Body of pancreas (tissue), 4 donors: ENCODE data around the gene COL9A3. TPM values are rescaled to one million over a fixed set of nuclear protein-coding genes. Genes with fewer than 3 reads are reported as not detected.

ENCODE experiments used
- ATAC-seq: fragments of 150-250 bp; one replicate; pipeline ENCODE4 v1.9.1; 2016
- DNase-seq, 4 donors: peaks; one replicate each; pipeline ENCODE4 v3.0.0-alpha.2; 2019
- H3K27ac ChIP-seq, 4 donors: fragments of 200-600 bp; sonication (generic); 1 replicate in 3 of 4; 2 replicates in 1 of 4; pipeline versions ENCODE4 v1.5.1 to v1.6.1; 2016 to 2019; ENCODE audit warnings: mild to moderate bottlenecking in 1 of 4, mixed read lengths in 1 of 4, moderate library complexity in 1 of 4
- H3K27me3 ChIP-seq, 2 donors: fragments of 200-600 bp; sonication (generic); one replicate each; pipeline ENCODE4 v1.6.0; 2016; ENCODE audit warnings: mild to moderate bottlenecking in 1 of 2
- H3K36me3 ChIP-seq, 2 donors: fragments of 200-600 bp; sonication (generic); replicated peaks in 1 of 2; 2 replicates each; pipeline ENCODE4 v1.5.1; 2016; ENCODE audit warnings: low read depth in 2 of 2; ENCODE audit not compliant: insufficient read depth in 1 of 2
- H3K4me1 ChIP-seq: fragments of 200-600 bp; sonication (generic); one replicate; pipeline ENCODE4 v1.6.0; 2016
- H3K4me3 ChIP-seq, 2 donors: fragments of 200-600 bp; sonication (generic); 1 replicate in 1 of 2; 2 replicates in 1 of 2; pipeline ENCODE4 v1.5.1; 2016 to 2019
- H3K9me3 ChIP-seq, 3 donors: fragments of 200-600 bp; sonication (generic); 1 replicate in 2 of 3; 2 replicates in 1 of 3; pipeline ENCODE4 v1.5.1; 2016
- CTCF ChIP-seq, 7 experiments: fragments of 450-650 bp in 4 of 7; fragments of 200-600 bp in 3 of 7; sonication (generic) in 3 of 7; IDR thresholded peaks; one replicate each; pipeline ENCODE4 v1.5.1; 2016 to 2019; ENCODE audit warnings: antibody characterized with exemption in 7 of 7
- POLR2A ChIP-seq, 3 donors: fragments of 450-650 bp; IDR thresholded peaks; one replicate each; pipeline ENCODE4 v1.6.1; 2016; ENCODE audit warnings: antibody characterized with exemption in 3 of 3, mild to moderate bottlenecking in 2 of 3
- whole genome bisulfite sequencing, 2 donors: methylation state at CpG; one replicate each; pipeline ENCODE4 v1.1.5; 2017; 5-methylcytosine and 5-hydroxymethylcytosine counted together
- intact Hi-C: fragments of 100-400 bp; cut with DNase I; formaldehyde crosslinking; loops from one replicate; pipeline ENCODE4 v1.15.1; 2023
- total RNA-seq, 2 donors: library from RNA; depleted of rRNA; stranded (reverse); fragments of >200 nt; gene quantifications; one replicate each; pipeline ENCODE4 v1.1.0, GENCODE V29; 2016

COL9A3 gene
- total RNA-seq, 2 donors from 2014 or later = 25.2 to 69.5 TPM

- 84 to 89% methylated on average over 13 to 17 of the region's 20 CpGs for WGBS, 2 donors
- peaks cover 66% of the 10 kb centered on the region for H3K4me1 ChIP-seq
- TF ChIP-seq POLR2A (IDR thresholded peaks at IDR 0.05) (no peak), CTCF (IDR thresholded peaks at IDR 0.05) (no peak)
- no peak for ATAC-seq
- H3K9me3 ChIP-seq = no peaks in the 10 kb centered on the region
- peak overlapping the region in 2 of 4 donors; percentile 84 to 88 for H3K27ac ChIP-seq
- H3K27me3 ChIP-seq = no peaks in the 10 kb centered on the region
- no peak overlapping the region for H3K4me3 ChIP-seq
- intact Hi-C loops = no loop called here
- H3K36me3 ChIP-seq = no peaks in the 10 kb centered on the region
- no peak for DNase-seq
Measured at GRCh38 chr20:62770111-62770910, 46.5 kb upstream of the COL9A3 start.

GRCh38 chr20:62770916-62771315 is 45.9 kb upstream of the COL9A3 start:
- Histone ChIP-seq H3K27me3 (no peaks in the 10 kb centered on the region), H3K4me3 (no peak overlapping the region), H3K27ac (peak overlapping the region in 3 of 4 donors; percentile 77 to 88 (median 84)), H3K9me3 (no peaks in the 10 kb centered on the region), H3K36me3 (no peaks in the 10 kb centered on the region), H3K4me1 (peaks cover 66% of the 10 kb centered on the region)
- ATAC-seq (no peak), DNase-seq (no peak)
- no peak for TF ChIP-seq POLR2A (IDR thresholded peaks at IDR 0.05)
- intact Hi-C loops = no loop called here
- 52 to 77% methylated on average over 6 to 14 of the region's 14 CpGs for WGBS, 2 donors

- H3K4me3 ChIP-seq = no peak overlapping the region
- TF ChIP-seq POLR2A (IDR thresholded peaks at IDR 0.05) (no peak), CTCF (IDR thresholded peaks at IDR 0.05) (no peak)
- H3K27ac ChIP-seq = peak overlapping the region in 3 of 4 donors; percentile 77 to 88 (median 84)
- WGBS, 2 donors = 34 to 57% methylated on average over 4 to 25 of the region's 25 CpGs
- no peaks in the 10 kb centered on the region for H3K36me3 ChIP-seq
- no peaks in the 10 kb centered on the region for H3K27me3 ChIP-seq
- intact Hi-C loops = no loop called here
- peaks cover 72% of the 10 kb centered on the region for H3K4me1 ChIP-seq
- H3K9me3 ChIP-seq = no peaks in the 10 kb centered on the region
- DNase-seq = no peak
- no peak for ATAC-seq
Measured at GRCh38 chr20:62771396-62772102, 45.3 kb upstream of the COL9A3 start.

GRCh38 chr20:62772103-62772611 is 44.7 kb upstream of the COL9A3 start:
- WGBS, 2 donors = 33 to 53% methylated on average over 5 to 23 of the region's 23 CpGs
- intact Hi-C loops = no loop called here
- Histone ChIP-seq H3K27me3 (no peaks in the 10 kb centered on the region), H3K9me3 (no peaks in the 10 kb centered on the region), H3K36me3 (no peaks in the 10 kb centered on the region), H3K4me3 (no peak overlapping the region), H3K27ac (peak overlapping the region; percentile 55 to 88 (median 80)), H3K4me1 (peaks cover 73% of the 10 kb centered on the region)
- DNase-seq (no peak), ATAC-seq (no peak)
- TF ChIP-seq POLR2A (IDR thresholded peaks at IDR 0.05) (no peak), CTCF (IDR thresholded peaks at IDR 0.05) (no peak)

GRCh38 chr20:62772619-62772989 is 44.2 kb upstream of the COL9A3 start:
- no peak for TF ChIP-seq POLR2A (IDR thresholded peaks at IDR 0.05)
- no peak for TF ChIP-seq CTCF (IDR thresholded peaks at IDR 0.05)
- no peaks in the 10 kb centered on the region for H3K27me3 ChIP-seq
- WGBS, 2 donors = 21 to 34% methylated on average over 11 of the region's 11 CpGs
- H3K27ac ChIP-seq = peak overlapping the region; percentile 55 to 88 (median 80)
- no peak for DNase-seq
- H3K36me3 ChIP-seq = no peaks in the 10 kb centered on the region
- peaks cover 73% of the 10 kb centered on the region for H3K4me1 ChIP-seq
- H3K4me3 ChIP-seq = no peak overlapping the region
- intact Hi-C loops = no loop called here
- no peaks in the 10 kb centered on the region for H3K9me3 ChIP-seq
- no peak for ATAC-seq
